Measurements from ENCODE around the gene TCOF1. TPM values are rescaled to one million over a fixed set of nuclear protein-coding genes. Genes with fewer than 3 reads are reported as not detected.

The TCOF1 gene
- total and polyA plus RNA-seq, 2 of the 8 experiments (the other 6 are each of a cell fraction or from before 2014, with no cell fraction given) = 35.9 to 170 TPM

DNA sequence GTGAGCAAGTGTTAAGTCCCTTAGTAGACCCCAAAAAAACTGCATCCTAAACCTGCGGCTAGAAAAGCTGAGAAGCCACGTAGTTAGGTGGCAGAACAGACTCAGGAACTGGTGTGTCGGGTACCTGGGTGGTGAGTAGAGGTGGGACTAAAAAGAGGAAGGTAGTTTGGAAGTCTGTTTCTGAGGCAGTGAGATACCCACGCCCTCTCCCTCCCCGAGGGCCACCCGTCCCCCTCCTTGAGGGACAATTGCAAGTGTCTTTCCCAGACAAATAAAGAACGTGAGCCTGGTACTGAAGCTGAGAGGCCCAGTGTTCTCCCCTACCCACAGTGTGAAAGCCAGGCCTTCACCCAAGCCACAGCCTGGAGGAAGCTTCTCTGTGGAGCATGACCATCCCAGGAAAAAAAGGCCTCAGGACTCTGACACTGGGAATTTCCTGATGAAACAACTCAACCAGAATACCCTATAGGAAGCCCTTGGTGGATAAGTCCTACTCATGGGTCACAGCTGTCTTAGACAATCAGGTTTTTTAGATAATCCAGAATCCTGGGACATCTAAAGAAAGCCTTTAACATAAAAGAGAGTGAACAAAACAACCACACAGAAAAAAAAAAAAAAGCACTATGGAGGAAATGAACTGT lies 62.3 kb downstream of the TCOF1 start:
- no peak overlapping the region for H3K4me2 ChIP-seq (ENCODE audit: insufficient read depth in 1 of 2, low read depth in 2 of 2, low read length in 2 of 2)
- H2BK120ac ChIP-seq (replicated peaks; ENCODE audit: low read depth, low read length) = no peak overlapping the region
- H3K9ac ChIP-seq (replicated peaks in 1 of 4; ENCODE audit: extremely low read depth in 1 of 4, low read depth in 3 of 4, low read length in 3 of 4) = no peak overlapping the region
- no peaks in the 10 kb centered on the region for H3K36me3 ChIP-seq (ENCODE audit: control insufficient read depth in 2 of 4, insufficient read depth in 4 of 4, low read length in 3 of 4)
- H3K23ac ChIP-seq (ENCODE audit: insufficient read length) = no peak overlapping the region
- TF ChIP-seq SAP30 (IDR thresholded peaks at IDR 0.05; ENCODE audit: insufficient read depth, insufficient replicate concordance, low read length) = no peak
- TF ChIP-seq SIRT6 (IDR thresholded peaks at IDR 0.05; ENCODE audit: low read length) = no peak
- TF ChIP-seq CTBP2 (IDR thresholded peaks at IDR 0.05; ENCODE audit: borderline replicate concordance, insufficient read depth, insufficient read length, low read length) = no peak
- no peak for TF ChIP-seq NRF1 (IDR thresholded peaks at IDR 0.05; ENCODE audit: low read depth, low read length)
- no peak for TF ChIP-seq JUN (IDR thresholded peaks at IDR 0.05; ENCODE audit: low read depth, low read length)
- TF ChIP-seq PHF8 (conservative IDR thresholded peaks at IDR 0.05; ENCODE audit: low read depth, low read length) = no peak
- TF ChIP-seq RFX5 (IDR thresholded peaks at IDR 0.05; ENCODE audit: borderline replicate concordance, low read depth, low read length) = no peak
- no peak for TF ChIP-seq FOSL1 (IDR thresholded peaks at IDR 0.05; ENCODE audit: insufficient read depth, low read depth, low read length)
- TF ChIP-seq KDM4A (IDR thresholded peaks at IDR 0.05; ENCODE audit: low read depth, low read length, severe bottlenecking) = no peak
- TF ChIP-seq, protein P1, sequence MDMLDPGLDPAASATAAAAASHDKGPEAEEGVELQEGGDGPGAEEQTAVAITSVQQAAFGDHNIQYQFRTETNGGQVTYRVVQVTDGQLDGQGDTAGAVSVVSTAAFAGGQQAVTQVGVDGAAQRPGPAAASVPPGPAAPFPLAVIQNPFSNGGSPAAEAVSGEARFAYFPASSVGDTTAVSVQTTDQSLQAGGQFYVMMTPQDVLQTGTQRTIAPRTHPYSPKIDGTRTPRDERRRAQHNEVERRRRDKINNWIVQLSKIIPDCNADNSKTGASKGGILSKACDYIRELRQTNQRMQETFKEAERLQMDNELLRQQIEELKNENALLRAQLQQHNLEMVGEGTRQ (IDR thresholded peaks at IDR 0.05; ENCODE audit: low read length) = no peak
- no peak for TF ChIP-seq TEAD4 (IDR thresholded peaks at IDR 0.05; ENCODE audit: low read depth, low read length)
- TF ChIP-seq POU5F1 (IDR thresholded peaks at IDR 0.05; ENCODE audit: low read depth, low read length) = no peak
- no peak overlapping the region for H2BK15ac ChIP-seq (ENCODE audit: low read length)
- no peak overlapping the region for H3K56ac ChIP-seq (replicated peaks; ENCODE audit: insufficient read length, low read depth, low read length)
- peak overlapping the region; percentile 82; the same call in 1 of the 2 replicates for H2AFZ ChIP-seq (ENCODE audit: low read length)
- no peak overlapping the region for H2BK5ac ChIP-seq (ENCODE audit: low read depth, low read length)
- H3K27ac ChIP-seq (ENCODE audit: low read depth, low read length) = no peak overlapping the region
- H2AK5ac ChIP-seq (ENCODE audit: low read depth, low read length) = no peak overlapping the region
- H3K27me3 ChIP-seq (replicated peaks in 1 of 4; ENCODE audit: control insufficient read depth in 3 of 4, extremely low read depth in 1 of 4, insufficient read depth in 3 of 4, low read length in 3 of 4) = no peaks in the 10 kb centered on the region; a peak in 1 of 7 replicates
- H4K5ac ChIP-seq (ENCODE audit: insufficient read length, low read depth, low read length) = no peak overlapping the region
- ChIA-PET POLR2A (ENCODE audit: partially characterized antibody) (interaction anchor here (0.9 to 1.0 kb wide), 2 partner anchors 25 to 30 kb away, joined by 3 to 5 read pairs; partner anchors contain the start of gene RPS14), CTCF (ENCODE audit: partially characterized antibody) (interaction anchor here (0.6 to 8.2 kb wide), 8 partner anchors 9 to 152 kb away, joined by 3 to 77 read pairs (median 4); no protein-coding TSS in a partner anchor)
- H3K9me3 ChIP-seq (ENCODE audit: insufficient read depth in 2 of 2, low read depth in 1 of 2, low read length in 1 of 2) = no peaks in the 10 kb centered on the region
- H3K4me1 ChIP-seq (replicated peaks in 1 of 4; ENCODE audit: control insufficient read depth in 3 of 4, insufficient read depth in 4 of 4, low read length in 3 of 4) = no peaks in the 10 kb centered on the region
- no peak overlapping the region for H2BK12ac ChIP-seq (ENCODE audit: low read depth, low read length)
- no peak overlapping the region for H3K4me3 ChIP-seq (ENCODE audit: extremely low read depth in 1 of 4, insufficient read depth in 2 of 4, low read depth in 3 of 4, low read length in 4 of 4)
- H4K91ac ChIP-seq (replicated peaks; ENCODE audit: insufficient read length, low read length) = no peak overlapping the region
- no peaks in the 10 kb centered on the region for H3K79me1 ChIP-seq (ENCODE audit: low read depth, low read length)
- H3K14ac ChIP-seq (ENCODE audit: insufficient read length) = no peak overlapping the region
- DNase-seq (ENCODE audit: low read depth in 1 of 2, low spot score in 2 of 2) = no peak
- no peaks in the 10 kb centered on the region for H4K20me1 ChIP-seq (replicated peaks in 1 of 2; ENCODE audit: control insufficient read depth in 1 of 2, insufficient read depth in 2 of 2, low read length in 2 of 2)
- H3K79me2 ChIP-seq (ENCODE audit: control insufficient read depth in 1 of 2, insufficient read depth in 2 of 2, low read length in 2 of 2) = no peaks in the 10 kb centered on the region
- H3K18ac ChIP-seq (ENCODE audit: extremely low read depth, low read length) = no peak overlapping the region
- no peaks in the 10 kb centered on the region for H3K23me2 ChIP-seq (ENCODE audit: low read depth, low read length)
- no peak overlapping the region for H2BK20ac ChIP-seq (ENCODE audit: low read length)
- no peak overlapping the region for H4K8ac ChIP-seq (ENCODE audit: extremely low read depth, insufficient read depth, low read length)
- FAIRE-seq = no peak
- H3K4ac ChIP-seq (replicated peaks; ENCODE audit: insufficient read length, low read depth, low read length) = no peak overlapping the region
- WGBS, 2 experiments (ENCODE audit: extremely low coverage in 1 of 2, insufficient coverage in 1 of 2, insufficient read length in 1 of 2, insufficient replicate concordance in 2 of 2, low coverage in 1 of 2, low lambda C conversion rate in 2 of 2, missing lambda C conversion rate in 1 of 2) = 70% methylated on average over 4 of the region's 7 CpGs; no CpG with 5 or more reads in 1 of the 2 experiments
